NCI-H1436 treated with DMSO at 0.1 percent for 48 hours (cell line): ENCODE data around the gene GPD1.
"Not testable (repeated sequence)": the region's sequence is repeated elsewhere in the genome, so short reads cannot be mapped to it uniquely, and the experiment has no call there.

ENCODE experiments used
- DNase-seq: peaks from one replicate; lab custom pipeline; 2025; lab: John Stamatoyannopoulos, UW

GPD1 gene

GRCh38 chr12:50073712-50074111 lies 30.1 kb upstream of the GPD1 start:
- no peak for DNase-seq

GRCh38 chr12:50074936-50075807 lies 28.6 kb upstream of the GPD1 start:
- no peak for DNase-seq

GRCh38 chr12:50075808-50076170 lies 28.0 kb upstream of the GPD1 start:
- no peak for DNase-seq

- DNase-seq = no peak
Observed at GRCh38 chr12:50077099-50077498, 26.7 kb upstream of the GPD1 start.

GRCh38 chr12:50078281-50078680 lies 25.5 kb upstream of the GPD1 start:
- DNase-seq = no peak

GRCh38 chr12:50079771-50080170 lies 24.0 kb upstream of the GPD1 start:
- DNase-seq = no peak

- DNase-seq = no peak
Observed at GRCh38 chr12:50081096-50081808, 22.6 kb upstream of the GPD1 start.

GRCh38 chr12:50082644-50083043 lies 21.2 kb upstream of the GPD1 start:
- no peak for DNase-seq

GRCh38 chr12:50083301-50083700 lies 20.5 kb upstream of the GPD1 start:
- DNase-seq = no peak

- not testable (repeated sequence) for DNase-seq
Observed at GRCh38 chr12:50084409-50084774, 19.4 kb upstream of the GPD1 start.

- peak; percentile 80 for DNase-seq
Observed at GRCh38 chr12:50084775-50085614, 18.8 kb upstream of the GPD1 start, which contains the start of gene SMARCD1. TSS of gene SMARCD1 (plus strand) at chr12:50085342. CDS start at chr12:50085370, 28 bp downstream.

GRCh38 chr12:50085615-50086072 lies 18.2 kb upstream of the GPD1 start:
- no peak for DNase-seq

- no peak for DNase-seq
Observed at GRCh38 chr12:50086148-50086547, 17.7 kb upstream of the GPD1 start.

- no peak for DNase-seq
Observed at GRCh38 chr12:50087151-50087550, 16.7 kb upstream of the GPD1 start.

- DNase-seq = no peak
Observed at GRCh38 chr12:50087995-50088394, 15.8 kb upstream of the GPD1 start.

- no peak for DNase-seq
Observed at GRCh38 chr12:50088577-50089335, 15.1 kb upstream of the GPD1 start.

- DNase-seq = no peak
Observed at GRCh38 chr12:50089730-50090129, 14.1 kb upstream of the GPD1 start.

GRCh38 chr12:50090391-50090790 lies 13.4 kb upstream of the GPD1 start:
- no peak for DNase-seq

- no peak for DNase-seq
Observed at GRCh38 chr12:50097952-50098351, 5.9 kb upstream of the GPD1 start.

- no peak for DNase-seq
Observed at GRCh38 chr12:50099302-50100008, 4.4 kb upstream of the GPD1 start.

GRCh38 chr12:50100561-50100960 lies 3.2 kb upstream of the GPD1 start:
- DNase-seq = no peak
